ENCODE data around the gene PMVK. TPM values are rescaled to one million over a fixed set of nuclear protein-coding genes. Genes with fewer than 3 reads are reported as not detected.
A peak's percentile ranks its signal among the peaks of the same experiment; 100 is the strongest.
"Not testable (repeated sequence)": the region's sequence is repeated elsewhere in the genome, so short reads cannot be mapped to it uniquely, and the experiment has no call there.

Gene PMVK
- total RNA-seq, 1 donor from 2014 or later, result 11.3 TPM

DNA sequence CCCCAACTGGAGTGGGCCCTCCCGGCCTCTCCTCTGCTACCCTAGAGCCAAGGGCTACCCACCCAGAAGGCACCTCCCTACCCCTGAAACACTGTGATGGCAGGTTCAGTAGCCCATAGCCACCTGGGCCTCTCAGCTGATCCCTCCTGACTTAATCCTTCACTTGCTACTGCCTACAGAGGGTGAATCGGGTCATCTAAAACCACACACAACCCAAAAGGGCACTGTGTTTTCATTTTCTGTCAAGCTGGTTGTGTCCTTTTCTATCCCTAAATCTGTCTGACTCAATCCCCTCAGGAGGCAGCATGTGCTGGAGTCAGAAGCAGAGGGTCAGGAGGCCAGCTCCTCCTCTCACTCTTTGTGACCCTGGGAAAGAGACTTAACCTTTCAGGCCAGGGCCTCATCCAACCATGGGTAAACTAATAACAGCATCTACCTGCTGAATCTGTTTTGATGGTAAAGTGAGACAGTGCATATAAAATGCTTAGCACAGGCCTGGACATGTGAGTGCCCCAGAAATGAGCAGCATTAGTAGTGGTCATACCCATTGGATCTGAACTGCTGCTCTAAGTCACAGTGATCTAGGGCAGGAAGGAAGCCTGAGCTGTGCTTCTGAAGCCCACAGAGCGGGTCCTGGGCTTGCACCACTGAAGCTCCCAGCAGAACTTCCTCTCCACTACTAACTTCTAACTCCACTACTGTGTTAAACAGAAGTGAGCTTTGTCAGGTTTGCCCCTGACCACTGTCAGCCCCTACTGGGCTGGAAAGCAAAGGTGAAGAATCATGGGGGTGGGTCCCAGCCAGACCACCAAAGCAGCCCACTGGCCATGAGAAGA is 11.0 kb downstream of the PMVK start:
- no peak for DNase-seq (ENCODE audit: low read depth)

DNA sequence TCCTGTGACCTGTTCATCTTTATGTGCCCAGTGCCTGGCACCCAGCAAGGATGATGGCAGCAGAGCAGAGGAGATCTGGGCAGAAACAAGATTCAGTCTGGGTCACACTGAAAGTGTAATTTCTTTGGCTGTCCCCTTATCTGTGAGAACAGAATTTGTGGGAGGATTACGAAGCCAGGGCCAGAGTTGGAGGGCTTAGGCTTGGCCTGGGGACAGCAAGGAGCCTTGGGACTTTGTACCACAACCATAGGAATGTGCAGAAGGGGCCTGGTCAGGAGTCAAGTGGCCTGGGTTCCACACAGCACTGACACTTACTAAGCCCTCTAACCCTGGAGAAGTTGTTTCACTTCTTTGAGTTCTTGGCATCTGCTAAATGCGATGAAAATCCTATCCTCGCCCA is 12.8 kb downstream of the PMVK start:
- no peak for DNase-seq (ENCODE audit: low read depth)

DNA sequence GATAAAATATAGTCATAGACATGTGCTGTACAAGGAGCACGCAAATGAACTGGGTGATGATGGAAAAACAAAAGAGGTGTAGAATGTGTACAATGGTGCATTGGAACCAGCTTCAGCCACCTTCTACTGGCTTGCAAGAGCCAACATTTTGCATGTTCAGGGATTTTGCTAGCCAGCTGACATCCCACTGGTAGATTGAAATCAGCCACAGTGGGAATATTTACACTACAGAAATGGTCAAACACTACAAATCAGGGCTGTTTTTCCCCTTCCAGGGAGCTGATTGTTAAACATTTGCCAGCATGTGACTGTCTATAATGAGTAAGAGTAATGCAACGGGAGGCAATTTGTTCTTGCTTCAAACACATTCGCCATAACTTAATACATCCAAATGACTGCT is 23.2 kb downstream of the PMVK start:
- no peak for DNase-seq (ENCODE audit: low read depth)

DNA sequence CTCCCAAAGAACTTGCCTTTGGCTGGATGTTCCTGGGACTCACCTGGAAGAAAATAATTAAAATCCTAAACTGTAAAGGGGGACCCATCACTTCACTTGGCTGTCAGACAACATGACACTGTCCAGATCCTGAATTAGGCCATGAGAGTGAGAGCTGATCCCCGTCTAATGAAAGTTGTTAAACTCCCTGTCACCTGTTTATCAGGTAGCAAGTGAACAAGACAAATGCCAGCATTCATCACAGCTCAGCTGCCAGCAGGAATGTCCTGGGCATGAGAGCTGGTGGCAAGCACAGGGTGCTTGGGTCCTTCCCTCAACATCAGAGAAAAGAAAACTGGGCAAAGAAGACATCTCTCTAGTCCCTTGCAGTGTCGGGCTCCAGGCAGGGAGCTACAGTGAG is 23.8 kb downstream of the PMVK start:
- no peak for DNase-seq (ENCODE audit: low read depth)

DNA sequence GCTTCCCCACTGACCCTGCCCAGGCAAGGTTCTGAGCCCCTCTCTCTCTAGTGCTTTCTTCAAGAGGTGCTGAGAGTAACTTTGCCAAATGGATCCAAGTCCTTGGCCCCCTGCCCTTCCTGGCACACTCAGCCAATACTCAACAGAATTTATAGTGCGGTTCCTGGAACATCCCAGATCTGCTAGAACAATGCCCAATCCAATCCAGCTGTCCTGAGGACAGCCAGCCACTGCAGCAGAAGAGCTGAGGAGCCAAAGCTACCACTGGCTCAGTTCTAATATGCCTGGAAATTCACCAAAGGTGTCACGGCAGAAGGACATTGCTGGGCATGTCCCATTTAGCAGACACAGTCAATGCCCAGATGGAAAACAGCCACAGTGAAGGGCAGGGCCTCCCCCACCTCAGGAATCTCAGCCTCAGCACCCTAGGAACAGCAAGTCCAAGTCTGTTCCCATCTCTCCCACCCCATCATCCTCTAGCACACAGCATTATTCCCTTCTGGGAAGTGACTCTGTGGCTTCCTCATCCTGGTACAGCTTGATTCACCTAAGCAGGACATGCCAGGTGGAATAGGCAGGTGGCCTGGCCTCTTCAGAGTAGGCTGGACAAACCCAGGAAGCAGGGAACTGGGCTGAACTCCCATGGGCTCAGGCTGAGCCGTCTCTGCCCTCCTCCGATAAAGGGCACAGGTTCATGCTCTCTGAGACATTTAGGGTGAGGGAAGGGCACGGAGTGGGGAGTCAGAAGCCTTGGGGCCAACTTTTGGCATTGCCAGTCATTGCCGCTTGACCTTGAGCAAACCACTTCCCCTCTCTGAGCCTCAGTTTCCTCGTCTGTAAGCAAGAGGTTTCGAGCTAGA is 24.6 kb downstream of the PMVK start:
- DNase-seq (ENCODE audit: low read depth), result no peak

DNA sequence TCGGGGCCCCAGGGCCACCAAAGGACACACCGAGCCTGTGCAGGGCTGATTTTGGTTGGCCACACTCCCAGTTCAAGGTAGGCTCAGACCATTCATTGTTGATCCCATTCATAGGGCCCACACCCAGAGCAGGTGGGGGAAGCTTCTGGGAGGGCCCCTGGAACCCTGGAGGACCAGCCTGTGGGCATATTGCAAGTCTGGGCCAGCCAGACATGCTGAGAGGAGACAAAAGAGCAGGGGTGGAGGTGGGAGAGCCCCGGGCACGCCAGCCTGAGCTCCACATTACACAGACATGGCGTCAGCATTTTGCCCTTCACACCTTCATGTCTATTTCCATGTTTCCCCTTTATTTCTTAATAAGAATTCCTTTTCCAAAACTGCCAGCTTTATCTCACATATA is 25.7 kb downstream of the PMVK start:
- DNase-seq (ENCODE audit: low read depth), result no peak

DNA sequence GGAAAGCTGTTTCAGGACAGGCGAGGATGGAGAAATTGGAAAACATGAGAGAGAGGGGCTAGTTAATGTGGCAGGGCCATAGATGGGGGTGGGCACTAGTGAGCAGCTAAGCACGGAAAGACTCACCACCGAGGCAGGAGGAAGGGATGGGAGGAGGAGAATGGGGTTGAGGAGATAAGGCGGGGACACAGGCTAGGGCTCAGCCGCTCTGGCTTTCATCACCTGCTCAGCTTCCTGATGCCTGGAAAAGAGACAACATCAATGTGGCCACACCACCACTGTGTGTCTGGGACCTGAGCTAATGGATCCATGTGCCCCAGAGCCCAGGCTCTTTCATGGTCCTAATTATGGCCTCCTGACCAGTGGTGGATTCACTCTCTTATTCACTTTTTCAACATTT is 27.6 kb downstream of the PMVK start:
- no peak for DNase-seq (ENCODE audit: low read depth)

DNA sequence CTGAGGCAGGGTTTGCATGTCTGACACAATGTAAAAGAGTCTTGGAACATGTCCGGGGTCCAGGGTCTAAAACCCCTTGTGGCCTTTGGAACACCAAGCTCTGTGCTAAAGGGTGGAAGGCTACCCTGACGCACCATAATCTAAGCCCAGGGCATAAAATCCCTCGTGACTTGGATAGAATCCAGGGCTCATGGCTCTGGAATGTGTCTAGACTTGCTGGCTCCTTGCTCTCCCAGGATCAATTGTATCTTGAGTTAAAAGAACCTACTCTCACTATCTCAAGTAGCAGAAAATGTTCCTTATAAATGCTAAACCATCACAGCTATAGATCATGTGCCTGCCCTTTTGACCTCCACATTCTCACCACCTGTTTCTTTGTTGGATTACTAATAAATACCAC is 28.4 kb downstream of the PMVK start:
- not testable (repeated sequence) for DNase-seq (ENCODE audit: low read depth)

DNA sequence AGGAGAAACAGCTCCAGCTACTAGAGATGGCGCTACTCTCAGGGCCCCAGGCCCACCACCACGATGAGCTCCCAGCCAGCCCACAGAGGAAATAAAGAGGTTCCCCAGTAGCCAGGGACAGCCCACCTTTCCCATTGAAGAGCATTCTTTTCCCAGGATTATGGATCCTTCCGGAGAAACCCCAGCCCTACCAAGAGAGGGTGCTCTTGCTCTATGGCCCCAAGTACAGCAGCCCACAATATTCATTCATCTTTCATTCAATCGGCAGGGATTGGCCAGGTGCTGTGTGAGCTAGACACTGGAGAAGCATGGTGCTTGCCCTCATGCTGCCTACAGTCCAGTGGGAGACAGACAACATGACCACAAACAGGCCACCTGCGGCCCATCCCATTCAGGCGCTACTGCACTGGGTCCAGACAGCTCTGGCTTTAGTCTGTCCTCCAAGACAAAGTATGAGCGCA is 29.9 kb downstream of the PMVK start:
- DNase-seq (ENCODE audit: low read depth), result peak; percentile 29

DNA sequence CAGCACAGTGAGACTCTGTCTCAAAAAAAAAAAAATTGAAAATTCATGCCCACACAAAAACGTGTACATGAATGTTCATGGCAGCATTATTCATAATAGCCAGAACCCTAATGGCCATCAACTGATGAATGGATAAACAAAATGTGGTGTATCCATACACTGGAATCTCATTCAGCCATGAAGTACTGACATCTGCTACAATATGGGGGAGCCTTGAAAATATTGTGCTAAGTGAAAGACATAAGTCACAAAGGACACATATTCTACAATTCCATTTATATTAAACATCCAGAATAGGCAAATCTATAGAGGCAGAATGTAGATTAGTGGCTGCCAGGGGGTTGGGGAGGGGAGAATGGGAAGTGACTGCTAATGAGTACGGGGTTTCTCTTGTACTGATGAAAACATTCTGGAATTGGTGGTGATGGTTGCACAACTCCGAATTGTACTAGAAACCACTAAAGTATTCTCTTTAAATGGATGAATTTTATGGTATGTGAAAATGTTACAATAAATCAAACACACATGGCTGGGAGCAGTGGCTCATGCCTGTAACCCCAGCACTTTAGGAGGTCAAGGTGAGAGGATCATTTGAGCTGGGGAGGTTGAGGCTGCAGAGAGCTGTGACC is 33.5 kb downstream of the PMVK start:
- DNase-seq (ENCODE audit: low read depth), result no peak

DNA sequence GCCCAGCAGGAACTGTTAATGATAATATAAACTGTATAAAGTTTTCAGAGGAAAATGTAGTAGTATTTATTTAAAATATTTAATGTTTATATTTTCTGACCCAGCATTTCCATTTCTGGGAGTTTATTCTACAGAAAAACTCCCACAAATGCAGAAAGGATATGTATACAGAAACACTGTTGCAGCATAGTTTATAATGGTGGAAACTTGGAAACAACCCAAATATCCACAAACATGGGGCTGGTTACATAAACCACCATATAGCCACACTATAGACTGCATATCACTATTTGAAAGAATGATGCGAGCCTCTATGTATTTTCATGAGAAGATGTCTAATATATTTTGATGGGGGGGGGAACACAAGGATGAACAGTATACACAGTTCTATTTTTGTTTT is 34.9 kb downstream of the PMVK start:
- no peak for DNase-seq (ENCODE audit: low read depth)

DNA sequence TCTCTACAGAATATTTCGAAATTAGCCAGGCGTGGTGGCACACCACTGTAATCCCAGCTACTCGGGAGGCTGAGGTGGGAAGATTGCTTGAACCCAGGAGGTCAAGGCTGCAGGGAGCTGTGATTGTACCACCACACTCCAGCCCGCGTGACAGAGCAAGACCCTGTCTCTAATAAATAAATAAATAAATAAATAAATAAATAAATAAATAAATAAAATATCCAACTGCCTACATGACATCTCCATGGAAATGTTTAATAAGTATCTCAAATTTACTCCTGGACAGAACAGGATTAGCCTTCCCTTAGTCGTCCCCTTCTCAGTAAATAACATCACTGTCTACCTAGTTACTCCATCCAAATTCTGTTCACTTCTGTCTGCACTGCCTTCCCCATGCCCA is 37.5 kb downstream of the PMVK start:
- DNase-seq (ENCODE audit: low read depth), result no peak

DNA sequence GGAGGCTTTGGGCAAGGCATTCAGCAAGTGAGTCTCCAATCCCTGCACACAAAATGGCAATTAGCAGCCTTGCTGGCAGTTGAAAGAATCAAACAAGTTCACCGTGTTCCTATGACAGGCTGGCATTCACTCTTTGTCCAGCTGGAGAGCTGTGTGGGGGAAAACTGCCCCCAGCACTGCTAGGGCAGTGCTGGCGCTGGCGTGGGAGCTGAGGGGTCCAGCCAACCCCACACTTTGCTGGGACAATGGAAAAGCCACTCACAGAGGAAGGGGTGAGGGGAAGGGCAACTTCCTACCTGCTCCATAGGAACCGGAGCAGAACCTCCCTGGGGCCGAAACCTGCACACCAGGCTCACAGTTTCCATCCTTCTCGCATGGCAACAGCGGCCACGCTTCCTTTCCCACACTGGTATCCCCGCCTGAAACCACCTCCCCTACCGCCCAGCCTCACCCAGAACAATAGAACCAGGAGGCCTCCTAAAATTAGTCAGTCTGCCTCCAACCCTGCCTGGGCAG is 39.7 kb downstream of the PMVK start:
- DNase-seq (ENCODE audit: low read depth), result no peak

DNA sequence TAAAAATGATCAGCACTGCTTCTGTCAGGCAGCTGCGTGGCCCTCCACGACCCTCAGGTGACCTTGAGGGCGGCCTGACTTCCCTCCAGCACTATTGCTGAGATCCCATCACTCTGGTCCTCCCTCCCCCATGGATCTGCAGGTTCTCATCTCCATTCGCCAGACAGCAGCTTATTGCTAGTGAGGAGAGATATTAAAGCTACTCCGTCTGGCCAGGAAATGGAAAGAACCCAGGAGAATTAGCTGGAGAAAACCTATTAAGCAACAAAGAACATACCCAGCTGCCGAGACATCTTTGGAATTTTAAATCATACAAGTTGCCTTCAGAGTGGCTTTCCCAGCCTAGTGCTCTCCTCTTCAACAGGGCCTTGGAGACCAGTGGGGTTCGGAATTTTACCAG is 40.7 kb downstream of the PMVK start:
- DNase-seq (ENCODE audit: low read depth), result no peak

DNA sequence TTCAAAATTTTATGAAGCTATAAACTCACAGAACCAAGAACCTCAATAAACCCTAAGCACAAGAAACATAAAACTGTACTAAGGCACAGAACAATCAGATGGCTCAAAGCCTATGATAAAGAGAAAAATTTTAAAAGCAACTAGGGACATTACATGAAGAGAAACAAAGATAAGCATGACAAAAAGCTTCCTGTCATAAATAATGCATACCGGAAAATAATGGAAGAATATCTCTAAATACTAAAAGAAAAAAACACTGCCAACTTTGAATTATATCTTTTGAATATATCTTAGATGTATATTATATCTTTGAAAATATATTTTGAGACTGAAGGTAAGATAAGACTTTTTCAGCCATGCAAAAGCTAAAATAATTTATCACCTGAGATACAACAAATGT is 45.1 kb downstream of the PMVK start:
- no peak for DNase-seq (ENCODE audit: low read depth)

DNA sequence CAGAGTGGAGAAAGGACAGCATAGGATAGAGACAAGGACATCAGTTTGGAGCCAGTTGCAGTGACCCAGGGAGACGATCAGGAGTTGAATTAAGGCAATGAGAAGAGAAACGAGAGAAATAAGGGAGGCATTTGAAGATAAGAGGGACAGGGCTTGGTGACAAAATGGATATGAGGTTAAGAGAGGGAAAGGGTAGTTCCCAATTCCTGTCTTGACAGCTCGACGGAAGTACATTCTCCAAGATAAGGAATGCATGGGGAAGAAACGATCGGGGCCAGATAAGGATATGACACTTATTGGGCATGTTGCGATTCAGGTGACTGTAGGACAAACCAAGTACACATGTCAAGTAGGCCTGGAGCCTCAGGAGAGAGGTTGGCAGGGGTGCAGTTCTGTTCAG is 47.8 kb downstream of the PMVK start:
- no peak for DNase-seq (ENCODE audit: low read depth)

DNA sequence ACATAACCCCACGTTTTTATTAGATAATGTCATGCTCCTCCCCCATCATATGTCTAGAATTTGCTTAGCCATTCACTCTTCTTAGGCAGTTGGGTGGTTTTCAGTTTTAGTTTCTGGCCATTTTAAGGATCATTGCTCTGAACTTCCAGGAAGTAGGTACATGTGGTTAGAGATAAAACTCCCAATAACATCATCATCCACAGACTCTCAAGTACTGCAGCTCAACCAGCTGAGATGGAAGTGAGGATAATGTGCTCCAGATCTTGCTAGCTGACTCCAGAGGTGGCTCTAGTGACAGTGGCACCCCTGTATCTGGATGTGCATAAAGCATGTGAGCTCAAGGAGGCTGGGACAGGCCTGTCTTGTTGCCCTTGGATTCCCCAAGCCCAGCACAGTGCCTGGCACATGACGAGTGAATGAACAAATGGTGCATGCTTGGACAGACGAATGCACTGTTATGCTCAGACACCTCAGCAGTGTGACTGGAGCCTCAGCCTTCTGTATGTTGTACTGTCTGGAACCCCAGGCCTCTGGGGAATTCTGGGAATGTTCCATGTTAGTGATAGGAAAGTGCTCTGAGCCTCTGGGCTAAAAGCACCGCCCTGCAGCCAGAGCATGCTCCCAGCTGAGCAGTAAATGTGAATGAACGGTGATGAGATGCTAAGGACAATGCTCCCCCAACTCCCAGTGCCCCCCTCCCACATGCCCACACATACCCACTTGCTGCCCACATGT is 50.1 kb downstream of the PMVK start:
- DNase-seq (ENCODE audit: low read depth), result no peak

DNA sequence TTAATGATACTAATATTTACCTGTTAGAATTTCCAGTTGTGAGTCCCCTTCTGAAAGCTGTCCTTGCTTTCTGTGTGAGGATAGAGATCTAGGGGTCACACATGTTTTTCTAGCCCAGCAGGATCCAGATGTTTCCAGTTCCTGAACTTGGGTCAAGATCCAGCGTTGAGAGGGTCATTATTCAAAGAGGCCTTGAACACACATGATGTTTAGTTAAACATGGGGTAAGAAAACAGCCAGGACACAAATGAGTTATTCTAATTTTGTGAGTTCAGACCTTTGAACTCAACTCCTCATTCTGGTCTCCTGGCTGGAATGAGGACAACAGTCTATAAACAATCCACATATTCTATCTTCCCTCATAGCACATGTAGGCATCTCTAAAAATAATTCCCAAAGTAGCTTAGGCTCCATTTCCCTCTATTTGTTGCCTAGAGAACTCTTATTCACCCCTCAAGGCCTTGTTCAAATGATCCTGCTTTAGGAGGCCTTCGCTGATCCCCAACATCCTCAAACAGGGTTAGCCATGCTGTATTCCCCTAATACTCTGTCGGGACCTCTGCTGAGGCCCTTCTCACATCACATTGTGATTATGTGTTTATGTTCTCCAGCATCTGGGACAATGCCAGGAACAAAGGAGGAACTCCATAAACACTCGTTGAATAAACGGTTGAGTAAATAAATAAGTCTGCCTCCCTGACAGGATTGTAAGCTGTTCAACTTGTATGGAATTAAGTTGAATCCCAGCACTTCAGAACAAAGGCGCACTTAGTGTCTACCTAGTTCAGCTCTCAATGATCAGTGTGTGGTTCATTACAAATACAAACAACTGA is 51.4 kb downstream of the PMVK start:
- no peak for DNase-seq (ENCODE audit: low read depth)

DNA sequence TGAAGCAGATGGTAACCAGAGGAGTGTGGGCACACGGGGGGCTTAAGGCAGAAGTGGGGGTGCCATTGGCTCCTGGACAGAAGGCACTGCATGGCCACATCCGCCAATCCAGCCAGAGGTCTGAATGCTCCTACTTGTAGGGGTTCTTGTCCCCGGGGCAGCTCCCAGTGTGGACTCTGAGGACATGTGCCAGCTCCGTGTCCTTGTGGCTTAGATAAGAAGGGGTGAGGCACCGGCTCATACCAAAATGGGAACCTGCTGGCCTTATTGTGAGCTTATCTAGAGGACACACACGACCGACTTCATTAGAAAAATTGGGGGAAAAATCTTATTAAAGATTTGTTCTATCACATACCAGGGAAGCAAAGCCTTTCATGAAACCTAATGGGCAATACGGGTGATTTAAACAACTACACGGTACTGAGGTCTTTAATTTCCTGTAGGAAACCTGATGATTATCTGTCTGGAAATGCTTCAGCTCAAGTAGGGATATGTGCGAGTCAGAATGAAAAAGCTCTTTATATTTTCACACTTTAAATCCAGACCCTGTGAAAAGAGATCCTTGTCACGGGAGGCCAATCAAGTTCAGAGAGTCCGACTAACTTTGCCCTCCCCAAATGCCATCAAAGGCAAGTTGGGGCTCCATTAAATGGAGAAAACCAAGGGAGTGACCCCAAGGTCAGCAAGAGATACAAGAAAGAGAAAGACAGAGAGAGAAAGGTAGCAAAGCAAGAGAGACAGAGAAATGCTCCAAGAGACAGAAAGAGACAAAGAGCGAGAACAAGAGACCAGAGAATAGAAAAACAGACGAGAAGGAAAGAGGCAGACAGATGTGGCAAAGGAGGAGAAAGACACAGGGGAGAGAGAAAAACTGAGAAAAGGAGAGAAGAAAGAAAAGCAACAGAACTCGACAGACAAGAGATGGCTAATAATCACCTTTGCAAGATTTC is 52.3 kb downstream of the PMVK start:
- no peak for DNase-seq (ENCODE audit: low read depth)

Measured in myocyte (in vitro differentiated cells).